ENCODE measurements around the gene HLA-G.
"Not testable (repeated sequence)": the region's sequence is repeated elsewhere in the genome, so short reads cannot be mapped to it uniquely, and the experiment has no call there.

HLA-G gene

DNA sequence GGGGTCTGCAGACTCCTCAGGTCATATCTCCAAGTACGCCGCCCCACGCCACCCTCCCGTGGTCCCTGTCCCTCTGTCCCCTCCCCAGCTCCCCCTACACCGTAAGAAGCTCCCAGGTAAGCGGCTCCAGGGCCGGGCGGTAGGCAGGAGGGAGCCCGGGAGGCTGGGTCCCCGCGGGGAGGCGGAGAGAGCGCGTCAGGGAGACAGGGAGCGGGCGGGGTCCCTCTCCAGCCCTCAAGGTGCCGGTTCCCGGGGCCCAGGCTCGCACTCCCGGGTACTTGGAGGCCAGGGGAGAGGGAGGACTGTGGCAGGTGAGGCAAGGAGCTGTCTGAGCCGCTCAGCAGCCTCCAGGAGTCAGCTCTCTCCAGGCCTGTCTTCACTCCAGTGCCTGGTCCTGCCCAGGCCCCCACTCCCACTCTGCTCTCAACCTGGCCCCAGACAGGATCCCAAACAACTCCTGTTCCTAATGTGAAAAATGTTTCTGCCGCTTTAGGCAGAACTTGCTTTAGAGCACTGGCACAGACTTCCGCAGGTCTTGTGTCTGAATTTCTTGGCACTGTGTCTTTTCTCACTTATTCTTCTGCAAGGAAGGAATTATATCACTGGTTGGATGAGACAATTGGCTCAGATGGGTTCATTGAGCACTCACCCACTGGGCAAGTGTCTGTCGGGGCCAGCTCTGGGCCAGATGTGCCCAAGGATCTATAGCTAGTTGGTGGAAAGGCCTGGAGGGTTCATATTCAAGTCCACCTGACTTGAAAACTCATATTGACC lies 36.6 kb downstream of the HLA-G start:
- DNase-seq (ENCODE audit: low read depth in 2 of 2, low spot score in 1 of 2) = no peak

DNA sequence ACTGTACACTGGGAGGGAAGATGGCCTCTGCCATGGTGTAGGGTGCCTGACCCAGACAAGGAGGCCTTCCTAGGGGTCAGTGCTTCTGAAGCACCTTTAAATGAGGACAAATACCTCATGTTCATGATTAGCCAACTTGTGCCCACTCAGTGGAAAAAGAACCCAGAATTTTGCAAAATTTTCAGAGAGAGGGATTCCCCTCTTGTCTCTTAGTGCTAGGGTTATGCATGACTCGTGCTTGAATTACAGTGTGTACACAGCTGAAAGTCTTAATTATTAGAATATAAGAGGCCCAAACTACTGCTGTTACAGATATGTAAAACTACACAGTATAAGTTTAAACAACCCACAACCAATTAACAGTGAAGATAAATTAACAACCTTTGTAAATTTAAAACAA lies 38.0 kb downstream of the HLA-G start:
- no peak for DNase-seq (ENCODE audit: low read depth in 2 of 2, low spot score in 1 of 2)

DNA sequence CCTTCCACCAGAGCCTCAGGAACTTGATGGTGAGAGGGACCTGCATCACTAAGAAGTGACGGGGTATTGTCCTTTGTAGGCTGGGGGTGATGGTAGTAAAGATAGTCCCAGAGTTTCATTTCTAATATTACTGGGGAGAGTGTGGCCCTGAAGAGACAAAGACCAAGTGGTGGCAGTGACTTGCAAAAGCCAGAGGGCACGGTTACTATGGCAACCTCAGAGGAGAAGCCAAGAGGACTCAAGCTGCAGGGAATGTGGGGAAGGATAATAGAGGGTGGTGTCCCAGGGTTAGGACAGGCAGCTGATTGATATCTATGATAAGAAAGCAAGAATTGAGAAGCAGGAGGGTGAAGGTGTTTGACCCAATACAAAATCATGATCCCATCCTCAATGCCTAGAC lies 42.5 kb downstream of the HLA-G start:
- no peak for DNase-seq (ENCODE audit: low read depth in 2 of 2, low spot score in 1 of 2)

DNA sequence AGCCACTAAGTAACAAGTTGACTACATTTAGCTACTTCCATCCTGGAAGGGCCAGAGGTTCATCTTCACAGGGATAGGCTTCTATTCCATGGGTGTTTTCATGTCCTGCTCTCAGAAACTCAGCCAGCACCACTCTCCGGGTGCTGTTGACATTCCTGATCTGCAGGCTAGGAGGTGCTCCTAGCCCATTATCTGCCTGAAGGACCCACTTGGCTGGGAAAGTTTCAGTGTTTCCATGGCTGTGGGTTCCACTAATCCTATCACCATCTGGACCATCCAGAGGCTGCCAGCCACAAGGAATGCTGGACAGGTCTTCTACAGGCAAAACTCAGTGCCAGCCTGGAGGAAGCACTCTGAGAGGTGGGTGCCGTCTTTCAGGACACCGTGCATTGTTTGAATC lies 45.2 kb downstream of the HLA-G start:
- DNase-seq (ENCODE audit: low read depth in 2 of 2, low spot score in 1 of 2) = no peak

DNA sequence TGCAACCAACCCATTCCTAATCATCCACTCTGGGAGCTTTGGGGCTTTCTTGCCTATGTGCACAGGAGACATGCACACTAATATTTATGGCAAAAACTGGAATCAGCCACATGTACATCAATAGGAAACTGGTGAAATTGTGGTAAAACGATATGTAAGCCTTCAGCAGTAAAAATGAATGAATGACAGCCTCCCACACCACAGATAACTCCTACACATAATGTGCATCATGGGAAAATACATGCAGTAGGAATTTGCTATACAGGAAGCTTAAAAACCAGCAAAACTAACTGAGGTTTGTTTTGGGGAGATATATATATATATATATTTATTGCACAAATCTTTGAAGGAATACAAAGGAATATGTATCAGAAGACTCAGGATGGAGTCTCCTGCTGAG lies 47.6 kb downstream of the HLA-G start:
- no peak for DNase-seq (ENCODE audit: low read depth in 2 of 2, low spot score in 1 of 2)

DNA sequence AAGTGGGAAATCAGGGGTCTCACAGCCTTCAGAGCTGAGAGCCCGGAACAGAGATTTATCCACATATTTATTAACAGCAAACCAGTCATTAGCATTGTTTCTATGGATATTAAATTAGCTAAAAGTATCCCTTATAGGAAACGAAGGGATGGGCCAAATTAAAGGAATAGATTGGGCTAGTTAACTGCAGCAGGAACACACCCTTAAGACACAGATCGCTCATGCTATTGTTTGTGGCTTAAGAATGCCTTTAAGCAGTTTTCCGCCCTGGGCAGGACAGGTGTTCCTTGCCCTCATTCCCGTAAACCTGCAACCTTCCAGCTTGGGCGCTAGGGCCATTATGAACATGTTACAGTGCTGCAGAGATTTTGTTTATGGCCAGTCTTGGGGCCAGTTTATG lies 48.1 kb downstream of the HLA-G start:
- not testable (repeated sequence) for DNase-seq (ENCODE audit: low read depth in 2 of 2, low spot score in 1 of 2)

Data from stimulated activated CD8-positive, alpha-beta memory T cell treated with anti-CD3 and anti-CD28 coated beads, Interleukin-4, amount 100 ng/mL, for 4 hours (primary cell).